ENCODE measurements around the gene UBE2H.
"Not testable (repeated sequence)": the region's sequence is repeated elsewhere in the genome, so short reads cannot be mapped to it uniquely, and the experiment has no call there.

Gene UBE2H

GRCh38 chr7:129909669-129910068 is 43.1 kb downstream of the UBE2H start:
- no peak overlapping the region for H3K4me3 ChIP-seq (ENCODE audit: low read length)
- TF ChIP-seq ZNF274 (IDR thresholded peaks at IDR 0.05; ENCODE audit: low read depth, low read length), result no peak

GRCh38 chr7:129908181-129908580 is 44.6 kb downstream of the UBE2H start:
- no peak overlapping the region for H3K4me3 ChIP-seq (ENCODE audit: low read length)
- TF ChIP-seq ZNF274 (IDR thresholded peaks at IDR 0.05; ENCODE audit: low read depth, low read length), result no peak

- no peak overlapping the region for H3K4me3 ChIP-seq (ENCODE audit: low read length)
- TF ChIP-seq ZNF274 (IDR thresholded peaks at IDR 0.05; ENCODE audit: low read depth, low read length), result no peak
Measured at GRCh38 chr7:129907122-129907736, 45.5 kb downstream of the UBE2H start.

DNA sequence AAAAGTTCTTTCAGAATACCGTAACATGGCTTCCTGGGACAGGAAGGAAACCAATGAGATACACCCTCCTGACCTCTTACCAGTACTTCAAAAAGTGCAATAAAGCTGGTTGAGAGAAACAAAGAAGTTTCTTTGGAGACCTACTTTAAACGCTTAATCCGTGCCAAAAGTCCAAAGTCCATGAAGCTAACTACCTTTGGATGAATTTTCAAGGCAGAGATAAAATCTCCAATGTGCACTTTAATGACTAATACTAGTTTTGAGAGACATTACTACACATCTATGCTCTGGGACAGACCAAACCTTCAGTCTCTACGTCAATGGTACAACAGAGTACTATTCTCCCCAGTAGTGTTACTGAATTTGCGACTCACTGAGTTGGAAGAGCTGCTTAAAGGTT is 46.1 kb downstream of the UBE2H start:
- TF ChIP-seq ZNF274 (IDR thresholded peaks at IDR 0.05; ENCODE audit: low read depth, low read length), result no peak

GRCh38 chr7:129903935-129904334 is 48.8 kb downstream of the UBE2H start:
- no peak for TF ChIP-seq ZNF274 (IDR thresholded peaks at IDR 0.05; ENCODE audit: low read depth, low read length)

More for the DNA sequence above, 46.1 kb downstream of the UBE2H start:
- no peak overlapping the region for H3K4me3 ChIP-seq (ENCODE audit: low read length)

GRCh38 chr7:129902788-129903422 is 49.9 kb downstream of the UBE2H start:
- no peak overlapping the region for H3K4me3 ChIP-seq (ENCODE audit: low read length)
- no peak for TF ChIP-seq ZNF274 (IDR thresholded peaks at IDR 0.05; ENCODE audit: low read depth, low read length)

More at GRCh38 chr7:129903935-129904334, 48.8 kb downstream of the UBE2H start:
- no peak overlapping the region for H3K4me3 ChIP-seq (ENCODE audit: low read length)

DNA sequence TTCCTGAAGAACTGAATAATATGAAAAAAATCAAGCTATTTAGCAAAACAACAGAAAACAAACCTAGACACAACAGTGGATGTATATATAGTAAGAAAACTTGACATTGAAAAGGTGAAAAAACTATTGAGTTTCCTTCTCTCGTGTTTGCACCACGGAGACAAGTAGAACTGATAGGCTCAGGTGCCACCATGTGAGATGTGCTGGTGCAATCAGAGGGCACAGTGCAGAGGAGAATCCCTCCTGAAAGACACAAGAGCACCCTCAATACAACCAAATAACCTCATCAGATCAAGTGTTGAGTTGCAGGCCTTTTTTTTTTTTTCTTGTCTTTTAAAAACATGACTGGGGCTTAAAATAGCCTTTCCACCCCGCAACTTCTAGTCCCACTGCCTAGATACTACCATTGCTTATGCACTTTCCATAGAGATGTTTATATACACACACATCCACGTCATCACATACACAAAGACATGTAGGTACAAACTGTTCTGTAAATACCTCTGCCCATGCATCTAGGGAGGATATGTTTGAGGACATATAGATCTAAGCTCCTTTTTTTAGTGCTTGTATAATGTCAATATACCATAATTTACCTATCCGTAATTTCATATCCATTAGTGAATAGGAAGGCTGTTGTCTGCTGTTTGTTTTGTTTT is 54.1 kb downstream of the UBE2H start:
- no peak overlapping the region for H3K4me3 ChIP-seq (ENCODE audit: low read length)
- no peak for TF ChIP-seq ZNF274 (IDR thresholded peaks at IDR 0.05; ENCODE audit: low read depth, low read length)

DNA sequence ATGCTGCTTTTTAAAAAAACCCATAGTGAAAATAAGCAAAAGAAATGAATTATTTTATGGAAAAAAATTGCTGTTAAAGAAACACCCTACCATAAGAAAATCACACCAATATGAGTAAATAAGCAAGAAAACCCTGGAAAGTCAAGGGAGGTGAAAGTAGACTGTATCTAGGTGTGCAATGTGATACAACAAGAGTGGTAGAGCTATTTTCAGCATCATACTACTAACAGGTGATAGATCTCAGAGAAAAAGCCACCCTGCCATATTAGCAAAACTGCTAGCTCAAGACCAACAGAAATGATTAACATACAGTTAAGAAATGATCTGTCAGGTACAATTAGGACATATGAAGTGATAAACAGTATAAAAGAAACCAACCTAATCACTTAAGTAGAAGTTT is 54.8 kb downstream of the UBE2H start:
- no peak for TF ChIP-seq ZNF274 (IDR thresholded peaks at IDR 0.05; ENCODE audit: low read depth, low read length)
- H3K4me3 ChIP-seq (ENCODE audit: low read length), result no peak overlapping the region

GRCh38 chr7:129896568-129897382 is 56.0 kb downstream of the UBE2H start:
- no peak for TF ChIP-seq ZNF274 (IDR thresholded peaks at IDR 0.05; ENCODE audit: low read depth, low read length)
- H3K4me3 ChIP-seq (ENCODE audit: low read length), result no peak overlapping the region

- H3K4me3 ChIP-seq (ENCODE audit: low read length), result not testable (repeated sequence)
Measured at GRCh38 chr7:129894184-129894583, 58.6 kb downstream of the UBE2H start.

- TF ChIP-seq ZNF274 (IDR thresholded peaks at IDR 0.05; ENCODE audit: low read depth, low read length), result no peak
- H3K4me3 ChIP-seq (ENCODE audit: low read length), result no peak overlapping the region
Measured at GRCh38 chr7:129890090-129890489, 62.7 kb downstream of the UBE2H start.

- TF ChIP-seq ZNF274 (IDR thresholded peaks at IDR 0.05; ENCODE audit: low read depth, low read length), result no peak
- H3K4me3 ChIP-seq (ENCODE audit: low read length), result no peak overlapping the region
Measured at GRCh38 chr7:129889133-129889844, 63.5 kb downstream of the UBE2H start.

DNA sequence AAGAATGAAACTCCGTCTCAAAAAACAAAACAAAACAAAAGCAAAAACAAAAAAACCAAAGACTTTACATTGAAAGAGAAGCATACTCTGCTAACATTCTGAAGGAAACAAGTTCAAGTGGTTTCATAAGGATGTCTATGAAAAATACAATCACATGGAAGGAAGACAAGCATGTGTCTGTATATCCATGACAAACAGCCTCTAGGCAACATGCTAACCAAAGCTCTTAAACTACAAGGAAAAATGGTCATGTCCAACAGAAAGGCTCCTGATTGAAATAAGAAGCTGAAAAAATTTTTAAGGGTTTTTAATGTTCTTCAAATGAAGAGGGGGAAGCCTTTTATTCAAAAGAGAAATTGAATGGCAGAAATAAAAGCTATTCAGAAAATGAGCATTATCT is 64.9 kb downstream of the UBE2H start:
- H3K4me3 ChIP-seq (ENCODE audit: low read length), result no peak overlapping the region
- TF ChIP-seq ZNF274 (IDR thresholded peaks at IDR 0.05; ENCODE audit: low read depth, low read length), result no peak

DNA sequence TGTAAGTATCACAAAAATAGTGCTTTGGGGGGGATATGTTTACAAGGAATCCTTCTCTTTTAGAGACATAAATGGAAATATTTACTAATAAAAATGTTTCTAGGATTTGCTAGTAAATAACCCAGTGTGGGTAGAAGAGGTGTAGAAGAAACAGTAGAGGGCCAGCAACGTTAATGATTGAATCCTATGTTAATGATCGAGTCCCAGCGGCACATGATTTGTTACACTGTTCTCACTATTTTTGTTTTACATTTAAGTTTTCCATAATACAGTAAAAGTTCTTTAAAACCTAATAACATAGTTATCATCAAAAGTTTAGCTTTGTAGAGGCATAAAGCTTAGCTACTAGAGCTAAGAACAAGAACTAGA is 66.0 kb downstream of the UBE2H start:
- TF ChIP-seq ZNF274 (IDR thresholded peaks at IDR 0.05; ENCODE audit: low read depth, low read length), result no peak
- no peak overlapping the region for H3K4me3 ChIP-seq (ENCODE audit: low read length)

Measured in GM08714 (cell line).